ENCODE results near the gene BTRC. TPM values are rescaled to one million over a fixed set of nuclear protein-coding genes. Genes with fewer than 3 reads are reported as not detected.
"Not testable (repeated sequence)": the region's sequence is repeated elsewhere in the genome, so short reads cannot be mapped to it uniquely, and the experiment has no call there.

BTRC gene
- 10 to 100 TPM; 22.7 to 26.1 (median 25.7) TPM for polyA plus RNA-seq (ENCODE audit: insufficient read depth in 1 of 5, insufficient read length in 5 of 5, low replicate concordance in 1 of 5)
- long read RNA-seq, donor 1, full-length matches to known transcripts = 1 of 1 reads
- long read RNA-seq, donor 1, partial matches to known transcripts = 0 of 1 reads
- long read RNA-seq, donor 1, other reads (novel, unspliced or antisense) = 0 of 1 reads
- long read RNA-seq, donor 2, full-length matches to known transcripts = 4 of 4 reads
- long read RNA-seq, donor 2, partial matches to known transcripts = 0 of 4 reads
- long read RNA-seq, donor 2, other reads (novel, unspliced or antisense) = 0 of 4 reads
- long read RNA-seq, donor 3, full-length matches to known transcripts = 2 of 2 reads
- long read RNA-seq, donor 3, partial matches to known transcripts = 0 of 2 reads
- long read RNA-seq, donor 3, other reads (novel, unspliced or antisense) = 0 of 2 reads
- long read RNA-seq, donor 4 = 0 reads
- long read RNA-seq, donor 5, full-length matches to known transcripts = 1 of 1 reads
- long read RNA-seq, donor 5, partial matches to known transcripts = 0 of 1 reads
- long read RNA-seq, donor 5, other reads (novel, unspliced or antisense) = 0 of 1 reads
- long read RNA-seq, donor 6, full-length matches to known transcripts = 4 of 4 reads
- long read RNA-seq, donor 6, partial matches to known transcripts = 0 of 4 reads
- long read RNA-seq, donor 6, other reads (novel, unspliced or antisense) = 0 of 4 reads
- long read RNA-seq, donor 7, full-length matches to known transcripts = 7 of 7 reads
- long read RNA-seq, donor 7, partial matches to known transcripts = 0 of 7 reads
- long read RNA-seq, donor 7, other reads (novel, unspliced or antisense) = 0 of 7 reads
- long read RNA-seq, donor 8 = 0 reads

GRCh38 chr10:101353692-101354327 lies at the start of gene BTRC:
BTRC (plus strand) TSS chr10:101354165; CDS start chr10:101354181, 16 bp downstream.
- DNase-seq = peak; percentile 98 to 99

- DNase-seq = no peak
These were observed 49.6 kb upstream of the BTRC start for GRCh38 chr10:101304316-101304715.

- no peak for DNase-seq
These were observed 48.4 kb upstream of the BTRC start for GRCh38 chr10:101305320-101306241.

GRCh38 chr10:101308051-101308450 lies 45.9 kb upstream of the BTRC start:
- DNase-seq = no peak

- DNase-seq = no peak
These were observed 43.3 kb upstream of the BTRC start for GRCh38 chr10:101310529-101311184.

- DNase-seq = peak in 1 of 2 donors; percentile 30
These were observed 42.5 kb upstream of the BTRC start for GRCh38 chr10:101311185-101312066.

- DNase-seq = no peak
These were observed 34.6 kb upstream of the BTRC start for GRCh38 chr10:101319241-101319915.

- DNase-seq = no peak
These were observed 32.9 kb upstream of the BTRC start for GRCh38 chr10:101321073-101321472.

GRCh38 chr10:101322266-101323108 lies 31.5 kb upstream of the BTRC start:
- DNase-seq = no peak

- DNase-seq = no peak
These were observed 30.5 kb upstream of the BTRC start for GRCh38 chr10:101323495-101323894.

- DNase-seq = not testable (repeated sequence)
These were observed 26.5 kb upstream of the BTRC start for GRCh38 chr10:101327454-101327853.

- DNase-seq = no peak
These were observed 24.5 kb upstream of the BTRC start for GRCh38 chr10:101329341-101330032.

GRCh38 chr10:101330231-101330630 lies 23.7 kb upstream of the BTRC start:
- no peak for DNase-seq

GRCh38 chr10:101330631-101331225 lies 23.2 kb upstream of the BTRC start:
- DNase-seq = no peak

GRCh38 chr10:101331956-101332355 lies 22.0 kb upstream of the BTRC start:
- no peak for DNase-seq

GRCh38 chr10:101334259-101334658 lies 19.7 kb upstream of the BTRC start:
- not testable (repeated sequence) for DNase-seq

- DNase-seq = no peak
These were observed 17.6 kb upstream of the BTRC start for GRCh38 chr10:101336382-101336781.

Data from right lung (tissue), 10 donors.